Activated CD4-positive, CD25-positive, alpha-beta regulatory T cell (primary cell): ENCODE data around the gene PER3.

Experiments
- DNase-seq, 4 experiments: peaks; one replicate each; lab custom pipeline; 2025; lab: John Stamatoyannopoulos, UW

The PER3 gene

DNA sequence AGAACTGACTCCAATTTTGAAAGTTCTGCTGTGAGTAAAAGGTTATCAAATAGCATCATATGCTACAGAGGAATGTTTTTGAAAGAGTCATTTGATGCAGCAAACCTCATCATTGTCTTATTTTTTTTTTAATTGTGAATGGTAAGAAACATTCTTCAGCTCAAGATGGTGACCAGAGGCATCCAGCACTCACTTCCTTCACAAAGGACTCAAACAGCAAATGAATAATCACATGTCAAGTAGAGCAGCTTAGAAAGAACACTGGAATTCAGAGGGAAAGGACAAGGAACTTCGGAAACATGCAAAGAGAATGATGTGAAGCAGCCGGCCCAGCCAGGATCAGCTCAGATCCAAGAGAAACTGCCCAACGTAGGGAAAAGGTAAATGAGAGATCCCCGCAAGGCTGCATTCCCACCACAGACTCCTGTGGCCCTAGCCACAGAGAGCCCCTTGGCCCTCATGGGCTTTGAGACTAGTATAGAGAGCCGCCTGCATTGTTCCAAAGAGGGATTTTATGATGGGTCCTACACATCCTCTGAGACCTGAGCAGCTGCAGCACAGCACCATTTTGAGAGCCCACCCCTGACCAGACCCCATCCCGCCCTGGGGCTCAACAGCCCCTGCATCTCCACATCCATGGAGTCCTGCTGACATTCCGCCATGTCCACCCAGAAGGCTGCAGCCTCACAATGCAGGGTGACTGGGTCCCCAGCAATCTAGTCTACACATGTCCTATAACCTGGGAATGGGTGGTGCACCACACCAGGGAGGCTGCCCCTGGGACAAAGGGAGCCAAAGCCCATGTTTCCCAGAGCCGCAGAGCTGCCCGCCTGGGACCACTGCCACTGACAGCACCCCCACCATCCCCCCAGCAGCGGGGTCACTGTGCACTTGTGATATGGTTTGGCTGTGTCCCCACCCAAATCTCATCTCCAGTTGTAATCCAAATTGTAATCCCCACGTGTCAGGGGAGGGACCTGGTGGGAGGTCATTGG, 90.0 kb downstream of the PER3 start:
- no peak for DNase-seq

DNA sequence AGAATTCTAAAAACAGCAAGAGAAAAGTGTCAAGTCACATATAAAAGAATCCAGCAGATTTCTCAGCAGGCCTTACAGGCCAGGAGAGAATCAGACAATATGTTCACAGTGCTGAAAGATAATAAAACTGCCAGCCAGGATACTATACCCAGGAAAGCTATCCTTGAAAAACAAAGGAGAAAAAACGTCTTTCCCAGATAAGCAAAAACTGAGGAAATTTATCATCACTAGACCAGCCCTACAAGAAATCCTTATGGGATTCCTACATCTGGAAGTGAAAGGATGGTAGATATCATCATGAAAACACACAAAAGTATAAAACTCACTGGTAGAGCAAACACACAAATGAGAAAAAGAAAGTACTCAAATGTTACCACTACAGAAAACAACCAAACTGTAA, 93.9 kb downstream of the PER3 start:
- DNase-seq = no peak

DNA sequence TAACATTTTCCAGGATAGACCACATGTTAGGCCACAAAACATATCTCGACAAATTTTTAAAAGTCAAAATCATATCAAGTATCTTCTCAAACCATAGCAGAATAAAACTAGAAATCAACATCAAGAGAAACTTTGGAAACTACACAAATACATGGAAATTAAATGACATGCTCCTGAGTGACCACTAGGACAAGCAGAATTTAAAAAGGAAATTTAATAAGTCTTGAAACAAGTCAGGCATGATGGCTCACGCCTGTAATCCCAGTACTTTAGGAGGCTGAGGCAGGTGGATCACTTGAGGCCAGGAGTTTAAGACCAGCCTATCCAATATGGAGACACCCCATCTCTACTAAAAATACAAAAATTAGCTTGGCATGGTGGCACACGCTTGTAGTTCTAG, 95.1 kb downstream of the PER3 start:
- no peak for DNase-seq

DNA sequence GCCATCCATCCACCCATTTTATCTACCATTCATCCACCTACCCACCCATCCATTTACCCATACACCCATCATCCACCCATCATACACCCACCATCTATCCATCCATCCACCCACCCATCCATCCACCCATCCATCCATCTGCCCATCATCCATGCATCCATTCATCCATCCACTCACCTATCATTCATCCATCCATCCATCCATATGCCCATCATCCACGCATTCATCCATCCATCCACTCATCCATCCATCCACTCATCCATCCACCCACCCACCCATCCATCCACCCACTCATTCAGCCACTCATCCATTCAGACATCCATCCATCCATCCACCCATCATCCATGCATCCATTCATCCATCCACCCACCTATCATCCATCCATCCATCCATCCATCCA, 100.7 kb downstream of the PER3 start:
- DNase-seq = no peak

DNA sequence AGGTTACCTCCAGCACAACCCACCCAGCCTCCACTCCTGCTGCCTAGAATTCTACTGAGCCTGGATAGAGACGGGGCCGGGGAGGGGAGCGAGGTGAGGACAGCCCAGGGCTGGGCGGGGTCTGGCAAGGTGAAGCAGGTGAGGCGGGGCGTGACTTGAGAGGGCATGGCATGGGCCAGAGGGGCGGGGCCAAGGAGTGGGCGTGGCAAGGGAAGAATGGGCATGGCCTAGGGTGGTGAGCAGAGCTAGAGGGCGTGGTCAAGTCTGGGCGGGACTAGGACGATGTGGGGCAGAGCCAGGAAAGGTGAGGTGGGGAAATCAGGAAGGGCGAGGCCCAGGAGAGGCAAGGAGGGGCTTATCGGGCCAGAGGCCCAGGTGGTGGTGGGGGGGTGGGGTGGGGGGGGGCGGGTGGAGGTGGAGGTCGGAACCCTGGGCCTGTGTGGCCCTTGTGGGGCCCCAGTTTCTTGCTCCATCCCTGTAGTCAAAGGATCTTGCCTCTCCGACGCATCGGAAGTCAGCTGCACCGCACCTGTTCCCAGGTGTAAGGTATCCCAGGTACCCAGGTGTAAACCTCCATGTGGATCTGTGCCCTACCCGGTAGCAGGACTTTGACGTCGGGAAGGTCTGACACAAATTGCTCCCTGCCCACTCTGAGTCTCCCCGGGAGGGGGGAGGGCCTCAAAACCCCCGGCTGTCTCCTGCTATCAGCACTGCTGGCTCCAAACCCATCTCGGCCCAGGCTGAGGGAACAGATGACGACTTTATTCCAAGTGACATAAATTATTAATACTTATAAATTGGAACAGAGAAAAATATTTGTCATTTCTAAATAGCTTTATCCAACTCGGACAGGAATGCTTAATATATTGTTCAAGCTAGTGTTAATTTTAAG, 101.7 kb downstream of the PER3 start:
- no peak for DNase-seq

DNA sequence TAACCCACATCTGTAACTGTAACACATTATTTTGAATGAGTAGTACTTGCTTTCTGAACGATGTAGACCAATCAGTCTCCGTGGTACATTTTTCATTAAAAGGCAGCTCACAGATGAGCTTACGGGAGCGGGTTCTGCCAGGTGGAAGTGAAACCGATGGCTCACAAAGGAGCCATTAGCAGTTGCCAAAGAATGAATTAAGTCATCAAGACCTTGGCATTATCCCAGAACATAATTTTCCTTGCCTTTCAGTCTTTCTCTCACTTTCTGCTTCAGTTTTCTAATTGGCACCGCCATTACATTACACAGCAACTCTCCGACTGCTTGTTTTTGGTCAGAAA, 102.3 kb downstream of the PER3 start:
- no peak for DNase-seq

DNA sequence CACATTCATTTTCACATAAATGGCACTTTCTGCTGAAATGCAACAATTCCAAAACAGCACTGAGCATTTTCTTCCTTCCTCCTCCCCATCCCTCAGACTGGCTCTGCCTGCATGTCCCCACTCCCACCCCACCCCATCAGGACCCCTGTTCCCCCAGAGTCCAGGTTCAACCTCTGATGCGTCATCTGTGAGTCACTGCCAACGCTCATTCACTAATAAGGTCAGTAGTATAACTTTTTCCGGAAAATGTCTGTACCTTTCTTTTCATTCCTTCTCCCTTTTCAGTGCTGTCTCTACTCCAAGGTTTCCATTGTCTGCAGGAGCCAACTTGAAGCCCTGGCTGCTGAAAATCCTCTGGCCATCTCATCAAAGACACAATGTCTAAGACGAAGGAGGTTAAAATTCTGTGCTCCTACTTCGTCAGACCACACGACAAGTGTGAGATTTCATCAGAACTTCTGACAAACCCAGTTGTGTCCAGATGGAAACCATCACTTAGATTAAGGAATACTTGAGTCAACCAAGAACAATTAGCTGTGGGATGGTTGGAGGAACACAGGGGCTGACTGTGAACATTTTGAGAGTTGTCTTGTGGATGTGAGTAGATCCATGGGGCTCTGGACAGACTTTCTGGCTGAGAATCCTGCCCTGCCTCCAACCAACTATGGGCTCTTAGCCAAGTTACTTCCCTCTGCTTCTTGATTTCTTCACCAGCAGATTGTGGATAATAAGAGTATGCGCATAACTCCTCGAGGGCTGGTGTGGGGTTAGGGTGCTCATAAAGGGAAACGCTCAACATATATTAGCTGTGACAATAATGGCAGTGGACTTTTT, 104.4 kb downstream of the PER3 start:
- DNase-seq = no peak

DNA sequence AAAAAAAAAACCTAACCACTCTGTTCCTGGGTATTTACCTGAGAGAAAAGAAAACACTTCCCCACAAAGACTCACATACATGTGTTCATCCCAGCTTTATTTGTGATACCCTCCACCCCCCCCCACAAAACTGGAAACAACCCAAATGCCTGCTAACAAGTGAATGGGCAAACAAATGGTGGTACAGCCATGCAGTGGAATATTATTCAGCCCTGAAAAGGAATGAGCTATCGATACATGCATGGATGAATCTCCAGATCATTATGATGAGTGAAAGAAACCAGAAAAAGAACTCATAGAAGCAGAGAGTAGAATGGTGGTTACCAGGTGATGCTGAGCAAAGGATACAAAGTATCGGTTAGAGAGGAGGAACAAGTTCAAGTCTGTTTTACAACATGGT, 106.8 kb downstream of the PER3 start:
- no peak for DNase-seq

DNA sequence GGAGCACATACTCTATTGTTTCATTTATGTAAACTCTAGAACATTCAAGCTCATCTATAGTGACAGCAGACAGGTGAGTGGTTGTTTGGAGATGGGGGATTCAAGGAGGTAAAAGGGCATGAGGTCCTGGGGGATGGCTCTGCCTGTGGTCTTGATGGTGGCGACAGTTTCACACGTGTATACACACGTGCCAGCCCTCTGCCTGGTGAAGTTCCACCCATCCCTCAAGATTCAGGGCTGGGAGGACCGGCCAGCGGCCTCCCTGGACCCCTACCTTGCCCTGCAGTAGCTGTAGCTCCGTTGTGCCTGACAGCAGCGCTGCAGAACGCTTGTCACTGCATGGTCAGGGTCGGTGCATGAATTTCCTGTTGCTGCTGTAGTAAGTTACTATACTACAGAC, 107.7 kb downstream of the PER3 start:
- no peak for DNase-seq

DNA sequence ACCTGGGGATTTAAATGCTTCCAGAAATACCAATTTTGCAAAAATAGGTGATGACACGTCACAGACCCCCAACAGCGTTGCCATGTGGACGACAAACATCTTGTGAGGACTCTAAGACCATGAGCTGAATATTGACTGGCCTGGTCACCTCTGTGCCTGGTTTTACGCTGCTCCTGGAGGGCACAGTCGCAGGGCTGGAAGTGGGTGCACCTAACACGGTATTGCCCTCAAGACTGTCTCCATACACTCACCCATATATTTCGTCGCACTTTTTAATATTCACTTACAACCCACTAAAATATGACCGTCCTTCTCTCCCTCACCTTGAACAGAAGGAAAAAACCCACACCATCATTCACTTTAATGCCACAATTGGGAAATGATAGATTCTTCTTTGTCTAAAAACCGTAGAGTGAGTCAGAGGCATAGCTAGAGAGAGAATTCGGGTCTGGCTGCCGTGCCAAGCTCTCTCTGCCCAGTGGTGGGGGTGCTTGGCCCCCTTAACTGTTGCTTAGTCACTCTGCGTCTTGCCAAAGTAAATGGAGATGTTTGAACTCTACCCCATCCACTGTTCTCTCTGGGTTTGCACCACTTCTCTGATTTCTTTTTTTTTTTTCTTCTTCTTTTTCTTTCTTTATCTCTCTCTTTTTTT, 109.6 kb downstream of the PER3 start:
- DNase-seq = no peak
